Measurements from ENCODE around the gene CCDC187.
"Not testable (repeated sequence)": the region's sequence is repeated elsewhere in the genome, so short reads cannot be mapped to it uniquely, and the experiment has no call there.

Gene CCDC187

GRCh38 chr9:136239983-136240330, 63.9 kb downstream of the CCDC187 start:
- Mint-ChIP-seq H3K4me3 (no peak overlapping the region), H3K9me3 (no peaks in the 10 kb centered on the region), H3K36me3 (ENCODE audit: low read depth) (peaks cover 7% of the 10 kb centered on the region), H3K4me1 (ENCODE audit: low read depth) (peaks cover 23% of the 10 kb centered on the region), H3K27me3 (ENCODE audit: low read depth) (no peaks in the 10 kb centered on the region), H3K27ac (no peak overlapping the region)
- DNase-seq (ENCODE audit: low spot score): no peak

GRCh38 chr9:136239135-136239982, 64.5 kb downstream of the CCDC187 start:
- H3K9me3 Mint-ChIP-seq: no peaks in the 10 kb centered on the region
- no peak for DNase-seq (ENCODE audit: low spot score)
- peaks cover 8% of the 10 kb centered on the region for H3K36me3 Mint-ChIP-seq (ENCODE audit: low read depth)
- H3K4me3 Mint-ChIP-seq: no peak overlapping the region
- H3K27me3 Mint-ChIP-seq (ENCODE audit: low read depth): no peaks in the 10 kb centered on the region
- peaks cover 19% of the 10 kb centered on the region for H3K4me1 Mint-ChIP-seq (ENCODE audit: low read depth)
- H3K27ac Mint-ChIP-seq: peak overlapping the region; percentile 31

- peaks cover 16% of the 10 kb centered on the region for H3K4me1 Mint-ChIP-seq (ENCODE audit: low read depth)
Measured at GRCh38 chr9:136238342-136238732, 65.6 kb downstream of the CCDC187 start.

GRCh38 chr9:136237486-136238341, 66.2 kb downstream of the CCDC187 start:
- Mint-ChIP-seq H3K9me3 (no peaks in the 10 kb centered on the region), H3K27ac (no peak overlapping the region), H3K4me3 (no peak overlapping the region), H3K36me3 (ENCODE audit: low read depth) (peaks cover 11% of the 10 kb centered on the region), H3K4me1 (ENCODE audit: low read depth) (peaks cover 14% of the 10 kb centered on the region), H3K27me3 (ENCODE audit: low read depth) (no peaks in the 10 kb centered on the region)
- DNase-seq (ENCODE audit: low spot score): no peak

More at GRCh38 chr9:136238342-136238732, 65.6 kb downstream of the CCDC187 start:
- H3K27me3 Mint-ChIP-seq (ENCODE audit: low read depth): no peaks in the 10 kb centered on the region
- no peaks in the 10 kb centered on the region for H3K9me3 Mint-ChIP-seq
- no peak for DNase-seq (ENCODE audit: low spot score)
- H3K27ac Mint-ChIP-seq: no peak overlapping the region
- H3K4me3 Mint-ChIP-seq: no peak overlapping the region
- peaks cover 10% of the 10 kb centered on the region for H3K36me3 Mint-ChIP-seq (ENCODE audit: low read depth)

DNA sequence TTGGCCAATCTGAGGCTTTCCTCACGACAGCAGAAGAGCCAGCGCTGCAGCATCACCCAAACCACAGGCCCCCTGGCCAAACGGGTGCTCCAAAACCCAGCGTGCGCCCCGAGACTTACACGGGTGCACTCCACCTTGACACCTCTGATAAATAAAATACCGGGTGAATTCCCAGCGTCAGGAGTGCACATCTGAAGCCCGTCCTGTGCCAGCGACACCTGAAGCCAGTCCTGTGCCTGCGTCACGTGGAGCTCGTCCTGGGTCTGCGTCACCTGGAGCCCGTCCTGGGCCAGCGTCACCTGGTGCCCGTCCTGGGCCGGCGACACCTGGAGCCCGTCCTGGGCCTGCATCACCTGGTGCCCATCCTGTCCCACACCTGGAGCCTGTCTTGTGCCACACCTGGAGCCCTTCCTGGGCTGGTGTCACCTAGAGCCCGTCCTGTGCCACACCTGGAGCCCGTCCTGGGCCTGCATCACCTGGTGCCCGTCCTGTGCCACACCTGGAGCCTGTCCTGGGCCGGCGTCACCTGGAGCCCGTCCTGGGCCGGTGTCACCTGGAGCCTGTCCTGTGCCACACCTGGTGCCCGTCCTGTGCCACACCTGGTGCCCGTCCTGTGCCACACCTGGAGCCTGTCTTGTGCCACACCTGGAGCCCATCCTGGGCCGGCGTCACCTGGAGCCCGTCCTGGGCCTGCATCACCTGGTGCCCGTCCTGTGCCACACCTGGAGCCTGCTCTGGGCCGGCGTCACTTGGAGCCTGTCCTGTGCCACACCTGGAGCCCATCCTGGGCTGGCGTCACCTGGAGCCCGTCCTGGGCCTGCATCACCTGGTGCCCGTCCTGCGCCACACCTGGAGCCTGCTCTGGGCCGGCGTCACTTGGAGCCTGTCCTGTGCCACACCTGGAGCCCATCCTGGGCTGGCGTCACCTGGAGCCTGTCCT, 67.2 kb downstream of the CCDC187 start:
- H3K27me3 Mint-ChIP-seq (ENCODE audit: low read depth); H3K9me3 Mint-ChIP-seq; DNase-seq (ENCODE audit: low spot score); H3K4me3 Mint-ChIP-seq; H3K27ac Mint-ChIP-seq: not testable (repeated sequence)
- Mint-ChIP-seq H3K4me1 (ENCODE audit: low read depth) (peaks cover 22% of the 10 kb centered on the region), H3K36me3 (ENCODE audit: low read depth) (peaks cover 13% of the 10 kb centered on the region)

DNA sequence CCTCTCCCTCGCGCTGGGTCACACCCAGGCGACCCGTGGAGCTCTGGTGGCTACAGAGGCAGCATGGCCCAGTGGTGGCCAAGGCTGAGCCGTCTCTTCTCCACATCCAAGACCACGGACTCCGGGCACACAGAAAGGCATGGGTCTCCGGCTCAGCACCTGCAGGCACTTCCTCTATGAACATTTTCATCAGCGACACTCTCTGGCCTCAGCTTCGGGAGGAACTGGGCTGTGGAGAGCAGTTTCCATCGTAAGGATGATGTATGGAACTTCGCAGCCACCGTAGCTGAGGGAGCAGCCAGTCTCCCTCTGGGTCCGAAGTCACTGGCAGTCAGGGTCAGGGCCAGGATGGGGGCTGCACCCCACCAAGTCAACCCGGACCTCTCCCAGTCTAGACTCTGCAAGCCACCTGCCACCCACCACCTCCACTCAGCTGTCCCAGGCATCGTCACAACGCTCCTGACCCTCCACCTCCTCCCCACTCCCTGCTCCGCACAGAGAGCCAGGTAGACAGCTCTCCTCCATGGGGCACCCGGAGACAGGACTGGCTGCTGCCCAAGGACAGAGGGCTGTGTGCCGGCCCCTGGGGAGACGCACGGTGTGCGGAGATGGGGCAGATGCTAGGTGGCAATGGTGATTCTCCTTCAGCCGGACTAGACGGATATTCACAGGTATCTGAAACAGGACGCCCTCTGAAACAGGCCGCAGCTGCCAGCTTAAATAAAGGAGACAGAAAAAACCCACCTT, 68.0 kb downstream of the CCDC187 start:
- H3K4me3 Mint-ChIP-seq: no peak overlapping the region
- H3K27ac Mint-ChIP-seq: no peak overlapping the region
- no peaks in the 10 kb centered on the region for H3K9me3 Mint-ChIP-seq
- H3K27me3 Mint-ChIP-seq (ENCODE audit: low read depth): no peaks in the 10 kb centered on the region
- no peak for DNase-seq (ENCODE audit: low spot score)
- H3K36me3 Mint-ChIP-seq (ENCODE audit: low read depth): peaks cover 16% of the 10 kb centered on the region
- peaks cover 29% of the 10 kb centered on the region for H3K4me1 Mint-ChIP-seq (ENCODE audit: low read depth)

DNA sequence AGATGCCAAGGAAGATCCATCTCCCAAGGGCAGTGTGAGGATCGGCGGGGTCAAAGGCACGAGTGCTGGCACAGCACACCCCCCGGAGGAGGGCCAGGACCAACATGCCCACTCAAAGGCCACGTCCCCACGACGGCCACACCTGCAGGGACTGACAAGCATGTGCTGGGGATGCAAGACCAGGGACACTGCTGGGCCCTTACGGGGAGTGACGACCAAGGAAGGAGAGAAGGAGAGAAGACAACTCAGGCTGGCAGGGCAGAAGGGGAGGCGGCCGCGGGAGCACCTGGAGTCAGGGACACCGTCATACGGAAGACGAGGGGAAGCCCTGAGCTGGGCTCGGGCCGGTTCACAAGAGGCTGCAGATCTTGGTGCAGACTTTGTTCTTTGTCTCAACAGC, 68.7 kb downstream of the CCDC187 start:
- H3K9me3 Mint-ChIP-seq: no peaks in the 10 kb centered on the region
- peaks cover 18% of the 10 kb centered on the region for H3K36me3 Mint-ChIP-seq (ENCODE audit: low read depth)

GRCh38 chr9:136234597-136234996, 69.3 kb downstream of the CCDC187 start:
- peak overlapping the region; percentile 65 for H3K27ac Mint-ChIP-seq
- no peaks in the 10 kb centered on the region for H3K9me3 Mint-ChIP-seq
- no peak overlapping the region for H3K4me3 Mint-ChIP-seq
- no peaks in the 10 kb centered on the region for H3K27me3 Mint-ChIP-seq (ENCODE audit: low read depth)
- DNase-seq (ENCODE audit: low spot score): no peak
- H3K4me1 Mint-ChIP-seq (ENCODE audit: low read depth): peaks cover 33% of the 10 kb centered on the region
- peaks cover 18% of the 10 kb centered on the region for H3K36me3 Mint-ChIP-seq (ENCODE audit: low read depth)

More for the DNA sequence above, 68.7 kb downstream of the CCDC187 start:
- Mint-ChIP-seq H3K4me3 (no peak overlapping the region), H3K4me1 (ENCODE audit: low read depth) (peaks cover 31% of the 10 kb centered on the region), H3K27me3 (ENCODE audit: low read depth) (no peaks in the 10 kb centered on the region), H3K27ac (peak overlapping the region; percentile 65)
- no peak for DNase-seq (ENCODE audit: low spot score)

DNA sequence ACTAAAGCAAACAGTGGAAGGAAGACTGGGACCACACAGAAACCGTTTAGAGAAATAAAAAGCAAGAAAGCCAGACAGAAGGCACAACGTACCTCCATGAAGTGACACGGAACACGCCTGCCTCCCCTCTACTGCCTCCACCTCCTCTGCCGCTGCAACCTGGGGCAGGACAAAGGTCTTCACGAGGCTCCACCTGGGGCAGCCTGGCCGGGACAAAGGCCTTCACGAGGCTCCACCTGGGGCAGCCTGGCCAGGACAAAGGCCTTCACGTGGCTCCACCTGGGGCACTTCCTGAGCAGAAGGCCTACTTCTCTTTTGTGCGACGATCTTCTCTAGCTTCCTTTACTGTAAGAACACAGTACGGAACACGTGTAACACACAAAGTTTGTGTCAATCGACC, 70.0 kb downstream of the CCDC187 start:
- no peak overlapping the region for H3K4me3 Mint-ChIP-seq
- peaks cover 33% of the 10 kb centered on the region for H3K4me1 Mint-ChIP-seq (ENCODE audit: low read depth)
- peaks cover 18% of the 10 kb centered on the region for H3K36me3 Mint-ChIP-seq (ENCODE audit: low read depth)
- peak overlapping the region; percentile 70 for H3K27ac Mint-ChIP-seq
- DNase-seq (ENCODE audit: low spot score): no peak
- no peaks in the 10 kb centered on the region for H3K9me3 Mint-ChIP-seq
- no peaks in the 10 kb centered on the region for H3K27me3 Mint-ChIP-seq (ENCODE audit: low read depth)

DNA sequence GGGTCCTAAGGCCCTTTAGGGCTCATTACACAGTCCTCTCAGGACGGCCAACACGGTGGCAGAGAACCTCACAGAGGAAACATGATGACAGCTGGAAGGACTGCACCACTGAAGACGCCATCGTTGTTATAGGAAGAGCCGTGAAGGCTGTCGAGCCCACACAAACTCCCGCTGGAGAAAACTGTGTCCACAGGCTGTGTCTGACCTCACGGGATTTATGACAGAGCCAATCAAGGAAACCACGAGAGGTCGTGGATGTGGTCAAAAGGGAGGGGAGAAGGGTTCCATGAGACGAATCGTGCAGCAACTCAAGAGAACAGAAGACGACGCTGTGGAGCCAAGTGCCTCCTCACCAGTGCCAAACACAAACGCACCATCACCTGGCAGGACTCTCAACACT, 70.5 kb downstream of the CCDC187 start:
- no peaks in the 10 kb centered on the region for H3K9me3 Mint-ChIP-seq
- peak; percentile 27 for DNase-seq (ENCODE audit: low spot score)
- H3K36me3 Mint-ChIP-seq (ENCODE audit: low read depth): peaks cover 18% of the 10 kb centered on the region
- peak overlapping the region; percentile 20 for H3K4me3 Mint-ChIP-seq
- peaks cover 35% of the 10 kb centered on the region for H3K4me1 Mint-ChIP-seq (ENCODE audit: low read depth)
- no peaks in the 10 kb centered on the region for H3K27me3 Mint-ChIP-seq (ENCODE audit: low read depth)
- H3K27ac Mint-ChIP-seq: peak overlapping the region; percentile 70

DNA sequence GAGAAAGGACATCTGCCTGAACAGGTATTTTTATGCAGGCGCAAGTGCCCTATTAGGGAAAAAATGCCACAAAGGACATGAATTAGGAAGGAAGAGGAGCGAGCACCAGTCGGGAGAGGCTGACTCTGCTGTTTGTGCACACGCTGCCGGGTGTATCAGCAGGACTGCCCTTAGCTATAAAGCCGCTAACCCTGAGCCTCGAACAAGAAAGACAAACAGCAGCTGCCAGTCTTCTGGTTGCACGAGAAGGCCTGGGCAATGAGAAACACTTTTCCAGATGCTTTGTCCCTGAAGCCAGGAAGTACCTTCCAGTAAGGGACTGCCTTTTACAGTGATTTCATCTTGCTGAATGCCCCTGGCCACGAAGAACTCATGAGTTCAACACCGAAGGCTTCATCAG, 70.9 kb downstream of the CCDC187 start:
- no peak for DNase-seq (ENCODE audit: low spot score)
- Mint-ChIP-seq H3K9me3 (no peaks in the 10 kb centered on the region), H3K27ac (peak overlapping the region; percentile 70), H3K4me3 (peak overlapping the region; percentile 20), H3K4me1 (ENCODE audit: low read depth) (peaks cover 36% of the 10 kb centered on the region), H3K27me3 (ENCODE audit: low read depth) (no peaks in the 10 kb centered on the region), H3K36me3 (ENCODE audit: low read depth) (peaks cover 19% of the 10 kb centered on the region)

GRCh38 chr9:136231478-136232297, 72.2 kb downstream of the CCDC187 start:
- peak; percentile 42 for DNase-seq (ENCODE audit: low spot score)
- peaks cover 38% of the 10 kb centered on the region for H3K4me1 Mint-ChIP-seq (ENCODE audit: low read depth)
- H3K9me3 Mint-ChIP-seq: no peaks in the 10 kb centered on the region
- H3K4me3 Mint-ChIP-seq: peak overlapping the region; percentile 80
- peak overlapping the region; percentile 94 for H3K27ac Mint-ChIP-seq
- peaks cover 20% of the 10 kb centered on the region for H3K36me3 Mint-ChIP-seq (ENCODE audit: low read depth)
- no peaks in the 10 kb centered on the region for H3K27me3 Mint-ChIP-seq (ENCODE audit: low read depth)
